COR-L47 (cell line): ENCODE measurements around the gene FZD2.
"Not testable (repeated sequence)": the region's sequence is repeated elsewhere in the genome, so short reads cannot be mapped to it uniquely, and the experiment has no call there.

ENCODE experiments used
- DNase-seq: peaks from one replicate; lab custom pipeline; 2025; lab: John Stamatoyannopoulos, UW

FZD2 gene

DNA sequence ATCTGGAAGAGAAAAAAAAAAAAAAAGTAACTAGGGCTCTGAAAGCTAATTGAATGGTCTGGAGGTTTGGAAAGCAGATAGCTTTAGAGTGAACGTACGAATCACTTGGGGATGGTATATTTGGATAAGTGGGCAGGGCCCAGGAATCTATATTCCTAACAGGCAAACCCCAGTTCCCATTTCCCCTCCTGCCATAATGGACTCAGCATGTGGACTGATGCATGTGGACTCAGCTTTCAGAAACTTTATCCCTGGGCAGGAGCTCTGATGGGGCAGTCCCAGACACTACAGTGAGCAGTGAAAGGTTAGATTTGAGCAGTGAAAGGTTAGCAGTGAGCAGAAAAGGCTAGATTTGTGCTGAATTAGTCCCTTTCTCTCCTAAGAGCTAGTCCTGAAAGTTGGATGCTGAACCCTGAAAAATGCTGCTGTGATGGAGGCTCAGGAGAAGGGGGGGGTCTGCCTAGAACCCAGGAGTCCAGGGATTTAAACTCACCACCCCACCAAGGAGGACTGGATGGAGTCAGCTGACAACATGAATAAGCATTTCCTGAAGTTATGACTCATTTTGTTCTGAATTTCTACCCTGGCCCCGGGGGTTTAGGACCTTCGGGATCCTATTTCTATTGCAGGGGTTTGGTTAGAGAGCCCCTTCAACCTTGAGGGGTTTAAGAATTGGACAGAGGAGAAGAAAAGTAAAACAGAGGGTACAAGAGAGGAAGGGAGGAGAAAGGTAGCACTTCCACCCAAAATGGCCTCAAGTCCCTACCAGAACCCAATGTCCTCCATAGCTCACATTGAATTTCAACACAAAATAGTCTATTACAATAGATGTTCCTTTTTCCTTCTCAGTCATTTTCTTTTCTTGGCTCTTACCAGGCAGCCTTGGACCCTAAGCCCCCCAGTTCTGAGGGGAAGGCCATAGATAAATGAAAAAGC lies 10.3 kb upstream of the FZD2 start:
- DNase-seq = no peak

DNA sequence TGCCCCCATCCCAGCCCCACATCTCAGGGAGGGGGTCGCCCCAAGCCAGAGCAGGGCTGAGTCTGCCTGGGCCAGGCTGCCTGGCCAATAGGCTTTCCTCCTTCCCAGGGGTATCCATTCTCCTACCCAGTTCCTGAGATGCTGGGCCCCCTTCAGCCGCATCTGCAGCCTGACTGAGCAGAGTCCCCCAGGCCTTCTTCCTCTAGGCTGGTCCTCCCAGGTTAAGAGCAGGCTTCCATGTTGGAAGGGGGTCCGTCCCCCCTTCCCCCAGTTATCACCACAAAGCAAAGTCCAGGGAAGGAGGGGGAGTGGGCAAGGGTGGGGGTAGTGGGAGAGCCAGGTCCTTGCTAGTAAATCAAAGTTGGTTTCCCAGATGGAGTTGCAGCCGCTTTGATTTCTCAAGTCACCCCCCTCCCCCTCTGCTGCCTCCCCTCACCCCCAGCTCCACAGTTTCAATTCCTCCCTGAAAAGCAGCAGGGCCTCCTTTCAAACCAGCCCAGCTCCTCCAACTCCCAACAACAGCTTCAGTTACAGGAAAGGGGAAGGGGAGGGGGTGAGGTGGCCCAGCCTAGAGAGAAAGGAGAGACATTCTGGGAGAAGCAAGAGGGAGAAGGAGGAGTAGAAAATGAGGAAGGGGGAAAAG lies 9.5 kb upstream of the FZD2 start:
- no peak for DNase-seq

DNA sequence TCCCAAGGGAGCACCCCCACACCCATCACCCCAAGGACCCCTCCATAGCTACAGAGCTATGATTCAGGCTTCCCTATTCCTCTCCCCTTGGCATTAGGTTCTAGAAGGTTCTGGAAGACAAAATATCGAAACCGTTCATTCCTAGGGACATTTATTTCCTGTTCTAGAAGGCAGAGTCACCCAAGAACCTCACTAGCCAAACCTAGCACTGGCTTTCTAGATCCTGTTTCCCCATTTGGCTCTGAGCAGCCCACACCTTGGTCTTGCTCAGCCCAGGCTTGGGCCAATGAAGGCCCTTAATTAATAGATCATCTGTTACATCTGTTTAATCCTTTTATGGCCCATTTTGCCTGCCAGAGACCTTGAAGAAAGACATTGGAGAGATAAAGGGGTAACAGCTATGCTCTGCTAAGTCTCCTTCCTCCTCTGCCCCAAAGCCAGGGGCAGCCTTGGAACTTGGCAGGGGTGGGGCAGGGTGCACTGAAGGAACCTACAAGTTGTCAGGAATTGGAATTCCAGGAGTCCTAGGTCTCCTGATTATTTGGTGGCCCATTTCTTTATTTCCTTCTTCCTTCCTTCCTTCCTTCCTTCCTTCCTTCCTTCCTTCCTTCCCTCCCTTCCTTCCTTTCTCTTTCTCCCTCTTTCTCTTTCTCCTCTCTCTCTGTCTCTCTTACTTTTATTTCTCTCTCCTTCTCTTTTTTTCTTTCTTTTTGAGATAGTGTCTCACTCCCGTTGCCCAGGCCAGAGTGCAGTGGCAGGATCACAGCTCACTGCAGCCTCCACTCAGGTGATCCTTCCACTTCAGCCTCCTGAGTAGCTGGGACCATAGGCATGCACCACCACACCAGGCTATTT lies 8.7 kb upstream of the FZD2 start:
- DNase-seq = no peak

DNA sequence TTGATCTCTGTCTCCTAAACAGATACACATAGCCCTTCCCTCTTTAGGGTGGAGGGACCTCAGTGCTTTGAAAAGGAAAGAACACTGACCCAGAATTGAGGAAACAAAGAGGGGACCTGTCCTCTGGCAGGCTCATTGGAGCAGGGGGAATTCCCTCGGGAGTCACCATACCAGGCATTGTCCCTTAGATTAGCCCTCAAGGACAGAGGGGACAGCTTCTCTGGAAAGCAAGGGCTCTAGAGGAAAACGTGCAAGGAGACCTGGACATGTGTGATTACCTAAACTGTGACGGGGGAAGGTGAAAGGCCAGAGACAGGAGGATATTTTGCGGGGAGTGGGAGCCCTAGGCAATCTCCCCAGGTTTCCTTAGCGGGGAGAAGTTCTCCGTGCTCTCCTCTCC lies 7.6 kb upstream of the FZD2 start:
- no peak for DNase-seq

DNA sequence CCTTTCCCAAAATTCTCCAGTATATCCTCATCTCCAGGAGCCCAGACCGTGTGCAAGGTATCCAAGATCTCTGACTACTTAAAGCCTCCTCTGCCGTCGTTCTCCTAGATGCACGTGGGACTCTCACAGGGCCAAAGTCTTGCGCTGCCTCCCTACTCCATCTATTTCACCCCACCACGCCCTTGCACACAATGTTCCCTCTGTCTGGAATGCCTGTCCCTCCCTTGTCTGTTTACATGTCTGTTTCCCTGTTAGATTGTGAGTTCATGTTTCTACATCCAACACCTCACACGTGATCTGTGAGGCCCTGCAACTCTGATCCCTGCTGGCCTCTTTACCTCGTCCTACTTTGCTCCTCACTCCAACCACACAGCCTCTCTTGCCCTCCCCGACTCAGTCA lies 4.9 kb upstream of the FZD2 start:
- no peak for DNase-seq

DNA sequence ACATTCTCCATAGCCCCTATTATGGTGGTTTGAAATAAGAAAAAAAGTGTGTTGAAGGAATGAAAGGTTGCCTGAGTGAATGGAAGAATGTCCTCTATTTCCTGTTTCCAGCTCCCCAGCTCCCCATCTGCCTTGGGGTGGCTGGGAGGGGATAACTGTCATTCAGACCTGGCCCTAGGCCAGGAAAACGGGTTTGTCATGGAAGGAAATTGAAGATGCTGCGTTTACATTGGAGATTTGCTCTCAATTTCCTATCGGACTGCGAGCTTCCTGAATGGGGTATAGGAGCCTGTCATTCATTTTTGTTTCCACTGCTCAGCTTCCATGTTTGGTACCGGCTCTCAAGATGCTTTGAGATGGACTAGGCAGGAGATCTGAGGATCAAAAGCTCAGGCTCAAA lies 2.2 kb upstream of the FZD2 start:
- no peak for DNase-seq

DNA sequence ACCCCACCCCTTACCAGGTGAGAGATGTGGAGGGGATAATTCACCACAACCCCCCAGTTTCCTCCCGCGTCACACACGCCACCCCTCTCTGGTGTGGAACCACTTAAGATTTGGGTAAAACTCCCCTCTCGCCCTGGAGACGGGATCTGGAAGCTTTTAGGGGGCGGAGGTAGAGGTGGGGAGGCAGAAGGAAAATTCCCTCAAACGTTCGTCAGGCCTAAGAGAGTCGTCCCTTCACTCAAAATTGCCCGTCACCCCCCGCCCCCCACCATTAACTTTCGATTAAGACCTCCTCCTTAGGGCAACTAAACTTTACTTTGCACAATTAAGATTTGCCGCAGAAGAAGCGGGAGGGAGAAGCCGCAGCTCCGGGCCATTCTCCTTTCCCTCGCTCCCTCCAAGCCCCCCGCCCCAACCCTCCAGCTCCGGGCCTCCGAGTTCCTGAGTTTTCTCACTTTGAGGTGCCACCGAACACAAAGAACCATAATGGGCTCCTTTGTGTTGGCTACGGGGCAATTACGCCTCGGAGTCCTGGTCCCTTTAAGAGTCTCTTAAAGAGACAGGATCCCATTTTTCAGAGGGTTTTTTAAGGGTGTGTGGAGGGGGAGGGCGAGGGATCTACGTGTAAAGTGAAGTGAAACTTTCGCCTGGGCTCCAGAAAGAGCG lies 985 bp upstream of the FZD2 start:
- DNase-seq = no peak

DNA sequence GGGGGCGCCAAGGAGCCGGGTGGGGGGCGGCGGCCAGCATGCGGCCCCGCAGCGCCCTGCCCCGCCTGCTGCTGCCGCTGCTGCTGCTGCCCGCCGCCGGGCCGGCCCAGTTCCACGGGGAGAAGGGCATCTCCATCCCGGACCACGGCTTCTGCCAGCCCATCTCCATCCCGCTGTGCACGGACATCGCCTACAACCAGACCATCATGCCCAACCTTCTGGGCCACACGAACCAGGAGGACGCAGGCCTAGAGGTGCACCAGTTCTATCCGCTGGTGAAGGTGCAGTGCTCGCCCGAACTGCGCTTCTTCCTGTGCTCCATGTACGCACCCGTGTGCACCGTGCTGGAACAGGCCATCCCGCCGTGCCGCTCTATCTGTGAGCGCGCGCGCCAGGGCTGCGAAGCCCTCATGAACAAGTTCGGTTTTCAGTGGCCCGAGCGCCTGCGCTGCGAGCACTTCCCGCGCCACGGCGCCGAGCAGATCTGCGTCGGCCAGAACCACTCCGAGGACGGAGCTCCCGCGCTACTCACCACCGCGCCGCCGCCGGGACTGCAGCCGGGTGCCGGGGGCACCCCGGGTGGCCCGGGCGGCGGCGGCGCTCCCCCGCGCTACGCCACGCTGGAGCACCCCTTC lies 484 bp downstream of the FZD2 start:
- DNase-seq = peak; percentile 56

DNA sequence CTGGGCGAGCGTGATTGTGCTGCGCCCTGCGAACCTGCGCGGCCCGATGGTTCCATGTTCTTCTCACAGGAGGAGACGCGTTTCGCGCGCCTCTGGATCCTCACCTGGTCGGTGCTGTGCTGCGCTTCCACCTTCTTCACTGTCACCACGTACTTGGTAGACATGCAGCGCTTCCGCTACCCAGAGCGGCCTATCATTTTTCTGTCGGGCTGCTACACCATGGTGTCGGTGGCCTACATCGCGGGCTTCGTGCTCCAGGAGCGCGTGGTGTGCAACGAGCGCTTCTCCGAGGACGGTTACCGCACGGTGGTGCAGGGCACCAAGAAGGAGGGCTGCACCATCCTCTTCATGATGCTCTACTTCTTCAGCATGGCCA lies 1.0 kb downstream of the FZD2 start:
- DNase-seq = no peak

DNA sequence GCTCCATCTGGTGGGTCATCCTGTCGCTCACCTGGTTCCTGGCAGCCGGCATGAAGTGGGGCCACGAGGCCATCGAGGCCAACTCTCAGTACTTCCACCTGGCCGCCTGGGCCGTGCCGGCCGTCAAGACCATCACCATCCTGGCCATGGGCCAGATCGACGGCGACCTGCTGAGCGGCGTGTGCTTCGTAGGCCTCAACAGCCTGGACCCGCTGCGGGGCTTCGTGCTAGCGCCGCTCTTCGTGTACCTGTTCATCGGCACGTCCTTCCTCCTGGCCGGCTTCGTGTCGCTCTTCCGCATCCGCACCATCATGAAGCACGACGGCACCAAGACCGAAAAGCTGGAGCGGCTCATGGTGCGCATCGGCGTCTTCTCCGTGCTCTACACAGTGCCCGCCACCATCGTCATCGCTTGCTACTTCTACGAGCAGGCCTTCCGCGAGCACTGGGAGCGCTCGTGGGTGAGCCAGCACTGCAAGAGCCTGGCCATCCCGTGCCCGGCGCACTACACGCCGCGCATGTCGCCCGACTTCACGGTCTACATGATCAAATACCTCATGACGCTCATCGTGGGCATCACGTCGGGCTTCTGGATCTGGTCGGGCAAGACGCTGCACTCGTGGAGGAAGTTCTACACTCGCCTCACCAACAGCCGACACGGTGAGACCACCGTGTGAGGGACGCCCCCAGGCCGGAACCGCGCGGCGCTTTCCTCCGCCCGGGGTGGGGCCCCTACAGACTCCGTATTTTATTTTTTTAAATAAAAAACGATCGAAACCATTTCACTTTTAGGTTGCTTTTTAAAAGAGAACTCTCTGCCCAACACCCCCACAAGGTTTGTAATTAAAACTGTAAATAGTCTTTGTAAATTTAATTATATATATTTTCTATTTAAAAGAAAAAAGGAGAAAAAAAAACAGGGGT lies 1.7 kb downstream of the FZD2 start:
- DNase-seq = no peak

DNA sequence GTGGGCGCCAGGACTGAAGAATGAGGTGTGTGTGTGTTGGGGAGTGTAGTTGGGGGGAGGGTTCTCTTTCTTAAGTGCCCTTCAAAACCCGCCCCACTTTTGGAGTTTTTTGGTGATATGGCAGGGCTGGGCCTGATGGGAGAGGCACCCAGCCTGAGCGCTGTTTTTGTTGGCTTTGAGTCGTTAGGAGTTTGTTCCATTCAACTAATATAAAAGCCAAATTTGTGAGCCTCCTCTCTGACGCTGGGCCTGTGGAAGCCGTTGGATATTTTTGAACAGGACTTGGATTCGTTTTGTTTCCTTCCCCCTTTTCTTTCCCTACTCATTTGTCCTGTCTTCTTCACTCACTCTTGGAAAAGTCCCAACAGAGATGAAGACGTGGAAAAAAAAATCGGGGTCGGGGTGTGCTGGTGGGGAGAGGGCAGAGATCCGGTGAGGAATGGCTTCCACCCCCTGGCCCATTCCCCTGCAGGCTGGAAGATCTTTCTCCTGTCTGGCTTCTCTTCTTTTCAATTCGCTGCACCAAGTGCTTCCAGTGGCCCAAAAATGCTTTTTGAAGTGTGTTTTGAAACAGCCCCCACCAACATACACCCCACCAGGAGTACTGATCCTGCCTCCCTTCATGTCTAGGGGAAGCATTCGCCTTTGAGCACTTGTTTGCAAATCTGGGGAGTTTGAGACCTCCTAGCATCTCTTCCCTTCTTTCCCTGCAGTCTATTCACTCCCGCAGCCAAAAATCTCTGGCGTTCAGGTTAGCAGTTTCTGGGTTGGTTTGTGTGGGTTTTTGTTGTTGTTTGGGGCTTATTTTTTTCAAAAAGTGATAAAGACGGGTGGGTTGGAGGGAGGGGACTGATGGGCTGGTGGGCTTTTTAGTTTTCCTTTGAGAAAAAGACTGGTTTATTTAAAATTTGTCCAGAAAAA lies 2.6 kb downstream of the FZD2 start:
- DNase-seq = no peak

DNA sequence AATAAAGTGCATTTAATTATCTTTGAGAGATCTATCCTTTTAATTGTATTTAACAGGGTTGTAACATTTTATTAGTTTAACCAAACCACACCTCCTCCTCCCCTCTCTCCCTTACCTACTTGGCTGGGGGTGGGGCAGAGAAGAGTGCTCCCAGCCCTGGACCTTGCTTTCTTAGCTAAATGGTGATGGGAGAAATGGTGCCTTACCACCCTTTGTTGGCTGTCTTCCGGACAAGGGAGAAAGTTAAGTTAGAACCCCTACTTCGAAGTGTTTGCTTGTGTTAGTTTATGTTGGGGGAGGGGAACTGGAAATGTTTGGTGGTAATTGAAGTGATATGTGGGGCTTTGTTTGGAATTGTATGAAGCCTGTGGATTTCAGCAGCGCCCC lies 3.9 kb downstream of the FZD2 start:
- DNase-seq = no peak

DNA sequence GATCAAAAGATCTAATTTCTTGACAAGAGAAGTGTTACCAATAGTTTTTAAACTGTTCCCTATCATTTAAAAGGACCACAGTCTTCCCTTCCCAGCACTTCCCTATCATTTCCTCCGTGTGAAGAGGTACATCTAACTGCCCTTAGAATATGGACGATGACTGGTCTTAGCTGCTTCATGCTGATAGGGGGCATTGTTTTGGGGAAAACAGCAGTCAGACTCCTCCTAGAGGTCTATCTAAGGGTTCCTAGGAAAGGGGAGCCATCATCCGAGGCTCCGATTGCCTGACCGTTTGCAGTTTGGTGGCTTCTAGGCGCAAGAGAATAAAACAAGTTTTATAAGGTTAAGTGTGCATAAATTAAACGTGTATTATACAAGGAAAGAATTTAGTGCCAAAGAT lies 7.1 kb downstream of the FZD2 start:
- DNase-seq = no peak

DNA sequence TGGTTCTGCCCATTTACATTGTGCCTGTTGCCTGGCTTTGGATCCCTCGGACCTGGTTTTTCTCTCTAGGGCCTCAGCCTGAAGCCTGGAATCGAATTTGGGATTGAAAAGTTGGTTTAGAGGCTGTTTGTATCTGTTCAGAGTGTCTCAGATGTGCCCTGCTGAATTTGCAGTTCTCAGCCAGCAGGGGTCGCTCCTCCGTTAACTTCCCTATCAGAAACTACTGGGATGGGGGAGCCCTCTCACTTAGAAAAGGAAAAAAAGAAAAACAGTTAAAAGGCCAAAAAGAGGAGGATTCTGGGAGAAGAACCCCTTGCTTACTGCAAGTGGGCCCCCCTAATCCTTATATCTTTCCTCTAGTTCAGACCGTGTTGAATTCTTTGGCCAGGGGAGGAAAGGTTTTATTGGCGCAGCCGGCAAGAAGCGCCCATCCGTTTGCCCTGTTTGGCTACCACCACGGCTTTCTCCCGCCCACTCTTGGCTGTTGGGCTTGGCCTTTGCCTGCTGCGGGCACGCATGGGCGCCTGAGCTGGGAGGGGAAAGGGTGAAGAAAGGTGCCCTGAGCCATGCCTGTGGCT lies 8.7 kb downstream of the FZD2 start:
- DNase-seq = no peak

DNA sequence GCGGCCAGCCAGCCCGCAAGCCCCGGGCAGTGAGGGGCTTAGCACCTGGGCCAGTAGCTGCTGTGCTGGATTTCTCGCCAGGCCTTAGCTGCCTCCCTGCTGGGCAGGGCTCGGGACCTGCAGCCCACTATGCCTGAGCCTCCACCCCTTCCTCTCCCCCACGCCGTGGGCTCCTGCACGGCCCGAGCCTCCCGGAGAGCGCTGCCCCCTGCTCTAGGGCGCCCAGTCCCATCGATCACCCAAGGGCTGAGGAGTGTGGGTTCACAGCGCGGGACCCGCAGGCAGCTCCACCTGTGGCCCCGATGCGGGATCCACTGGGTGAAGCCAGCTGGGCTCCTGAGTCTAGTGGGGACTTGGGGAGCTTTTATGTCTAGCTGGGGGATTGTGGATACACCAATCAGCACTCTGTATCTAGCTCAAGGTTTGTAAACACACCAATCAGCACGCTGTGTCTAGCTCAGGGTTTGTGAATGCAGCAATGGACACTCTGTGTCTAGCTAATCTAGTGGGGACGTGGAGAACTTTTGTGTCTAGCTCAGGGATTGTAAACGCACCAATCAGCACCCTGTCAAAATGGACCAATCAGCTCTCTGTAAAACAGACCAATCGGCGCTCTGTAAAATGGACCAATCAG lies 11.1 kb downstream of the FZD2 start:
- not testable (repeated sequence) for DNase-seq

DNA sequence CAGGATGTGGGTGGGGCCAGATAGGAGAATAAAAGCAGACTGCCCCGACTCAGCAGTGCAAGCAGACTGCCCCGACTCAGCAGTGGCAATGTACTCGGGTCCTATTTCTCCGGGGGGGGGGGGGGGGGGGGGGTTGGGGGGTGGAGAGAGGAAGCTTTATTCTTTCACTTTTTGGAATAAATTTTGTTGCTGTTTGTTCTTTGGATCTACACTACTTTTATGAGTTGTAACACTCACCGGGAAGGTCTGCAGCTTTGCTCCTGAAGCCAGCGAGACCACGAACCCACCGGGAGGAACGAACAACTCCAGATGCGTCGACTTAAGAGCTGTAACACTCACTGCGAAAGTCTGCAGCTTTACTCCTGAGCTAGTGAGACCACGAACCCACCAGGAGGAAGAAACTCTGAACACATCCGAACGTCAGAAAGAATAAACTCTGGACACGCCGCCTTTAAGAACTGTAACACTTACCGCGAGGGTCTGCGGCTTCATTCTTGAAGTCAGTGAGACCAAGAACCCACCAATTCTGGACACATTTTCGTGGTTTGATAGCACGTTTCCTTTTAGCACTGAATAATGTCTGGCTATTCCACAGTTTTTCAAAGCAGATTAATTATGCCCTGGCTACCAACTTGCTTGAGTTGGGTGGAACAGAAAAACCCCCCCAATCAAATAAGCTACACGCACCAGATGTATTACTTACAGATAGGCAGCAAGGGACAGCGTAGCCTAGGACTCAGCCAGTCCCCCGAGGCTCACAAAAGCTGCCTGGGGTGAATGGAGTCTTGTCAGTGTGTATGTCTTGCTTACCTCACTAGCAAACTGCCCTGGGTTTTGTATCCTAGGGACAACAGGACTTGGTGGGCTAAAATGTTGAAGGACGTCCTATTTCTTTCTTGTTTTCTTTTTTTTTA lies 11.9 kb downstream of the FZD2 start:
- DNase-seq = no peak

DNA sequence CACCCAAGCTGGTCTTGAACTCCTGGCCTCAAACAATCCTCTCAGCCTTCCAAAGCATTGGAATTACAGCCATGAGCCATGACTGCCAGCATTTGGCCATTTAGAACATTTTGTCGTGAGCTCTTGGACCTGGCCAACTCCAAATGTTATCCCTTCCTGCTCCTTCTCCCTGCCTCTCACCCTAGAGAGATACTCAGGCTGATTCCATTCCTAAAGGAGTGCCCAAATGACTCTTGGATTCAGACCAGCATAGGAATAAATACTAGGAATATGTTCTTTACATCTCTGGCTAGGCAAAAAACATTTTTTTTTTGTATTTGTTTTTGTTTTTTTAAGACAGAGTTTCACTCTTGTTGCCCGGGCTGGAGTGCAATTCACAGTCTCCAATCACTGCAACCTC lies 15.5 kb downstream of the FZD2 start:
- no peak for DNase-seq

DNA sequence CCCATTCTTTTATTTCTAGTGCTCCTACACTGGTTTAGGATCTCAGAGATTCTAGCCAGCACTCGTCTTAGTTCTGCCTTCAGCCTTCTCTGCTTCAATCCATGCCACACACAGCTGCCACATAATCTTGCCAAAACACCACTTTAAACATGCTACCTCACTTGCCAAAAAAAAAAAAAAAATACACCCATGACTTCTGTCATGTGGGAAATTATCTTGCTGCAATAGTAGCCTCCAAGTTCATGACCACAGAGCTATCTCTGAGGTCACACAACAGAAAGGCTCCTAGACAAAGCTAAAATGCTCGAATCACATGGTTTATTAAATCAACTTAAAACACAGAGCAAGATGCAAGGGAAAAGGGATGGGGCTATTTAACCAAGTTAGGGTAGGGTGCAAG lies 18.1 kb downstream of the FZD2 start:
- no peak for DNase-seq
